Left ventricle myocardium inferior (tissue), 1 donor: ENCODE measurements around the gene ZNF787. TPM values are rescaled to one million over a fixed set of nuclear protein-coding genes. Genes with fewer than 3 reads are reported as not detected.

Experiments used
- DNase-seq: peaks from one replicate; pipeline ENCODE4 v3.0.0-alpha.2; 2020
- H3K27ac ChIP-seq: fragments of 200-600 bp; replicated peaks from 2 replicates; pipeline ENCODE4 v1.8.0; 2021
- H3K27me3 ChIP-seq: fragments of 200-600 bp; 2 replicates; pipeline ENCODE4 v1.8.0; 2021; ENCODE audit warnings: low read depth
- H3K36me3 ChIP-seq: fragments of 200-600 bp; 2 replicates; pipeline ENCODE4 v1.8.0; 2021
- H3K4me1 ChIP-seq: fragments of 200-600 bp; 2 replicates; pipeline ENCODE4 v1.8.0; 2021
- H3K4me3 ChIP-seq: fragments of 200-600 bp; 2 replicates; pipeline ENCODE4 v1.8.0; 2021; ENCODE audit warnings: mild to moderate bottlenecking, moderate library complexity
- H3K9me3 ChIP-seq: fragments of 200-600 bp; replicated peaks from 2 replicates; pipeline ENCODE4 v1.8.0; 2021
- intact Hi-C: fragments of 100-400 bp; cut with micrococcal nuclease; formaldehyde crosslinking; loops from one replicate; pipeline ENCODE4 v1.11.0; 2022
- total RNA-seq: library from RNA; stranded (reverse); fragmentation: NEBNext Ultra II Directional; extraction: Animal tissue kit (Norgen Biotek cat#: 25700); gene quantifications from one replicate; pipeline ENCODE4 v1.2.1, GENCODE V29; 2021
- TF ChIP-seq, protein P1 (sequence below): fragments of 200-600 bp; IDR thresholded peaks from 2 replicates; pipeline ENCODE4 v1.8.0; 2021; ENCODE audit warnings: antibody characterized with exemption, mild to moderate bottlenecking, borderline replicate concordance
- donor health status: DM: no; HTN: yes; CAD: no; lungs with severe emphysema.

Gene ZNF787
- total RNA-seq, 1 donor from 2014 or later: 31.8 TPM

DNA sequence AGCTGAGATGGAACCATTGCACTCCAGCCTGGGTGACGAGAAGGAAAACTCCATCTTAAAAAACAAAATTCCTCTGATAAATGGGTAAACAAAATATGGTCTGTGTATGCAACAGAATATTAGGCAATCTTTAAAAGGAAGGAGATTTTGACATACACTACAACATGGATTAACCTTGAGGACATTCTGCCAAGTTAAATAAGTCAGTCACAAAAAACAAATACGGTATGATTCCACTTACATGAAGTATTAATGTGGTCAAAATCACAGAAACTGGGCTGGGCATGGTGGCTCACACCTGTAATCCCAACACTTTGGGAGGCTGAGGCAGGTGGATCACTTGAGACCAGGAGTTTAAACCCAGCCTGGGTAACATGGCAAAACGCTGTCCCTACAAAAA lies 17.0 kb upstream of the ZNF787 start:
- no peak overlapping the region for H3K4me3 ChIP-seq
- no peak for DNase-seq
- no peak overlapping the region for H3K27ac ChIP-seq
- H3K27me3 ChIP-seq: no peaks in the 10 kb centered on the region
- H3K9me3 ChIP-seq: no peaks in the 10 kb centered on the region
- intact Hi-C loops: no loop called here
- H3K36me3 ChIP-seq: no peaks in the 10 kb centered on the region
- H3K4me1 ChIP-seq: peaks cover 23% of the 10 kb centered on the region
- TF ChIP-seq, protein P1, sequence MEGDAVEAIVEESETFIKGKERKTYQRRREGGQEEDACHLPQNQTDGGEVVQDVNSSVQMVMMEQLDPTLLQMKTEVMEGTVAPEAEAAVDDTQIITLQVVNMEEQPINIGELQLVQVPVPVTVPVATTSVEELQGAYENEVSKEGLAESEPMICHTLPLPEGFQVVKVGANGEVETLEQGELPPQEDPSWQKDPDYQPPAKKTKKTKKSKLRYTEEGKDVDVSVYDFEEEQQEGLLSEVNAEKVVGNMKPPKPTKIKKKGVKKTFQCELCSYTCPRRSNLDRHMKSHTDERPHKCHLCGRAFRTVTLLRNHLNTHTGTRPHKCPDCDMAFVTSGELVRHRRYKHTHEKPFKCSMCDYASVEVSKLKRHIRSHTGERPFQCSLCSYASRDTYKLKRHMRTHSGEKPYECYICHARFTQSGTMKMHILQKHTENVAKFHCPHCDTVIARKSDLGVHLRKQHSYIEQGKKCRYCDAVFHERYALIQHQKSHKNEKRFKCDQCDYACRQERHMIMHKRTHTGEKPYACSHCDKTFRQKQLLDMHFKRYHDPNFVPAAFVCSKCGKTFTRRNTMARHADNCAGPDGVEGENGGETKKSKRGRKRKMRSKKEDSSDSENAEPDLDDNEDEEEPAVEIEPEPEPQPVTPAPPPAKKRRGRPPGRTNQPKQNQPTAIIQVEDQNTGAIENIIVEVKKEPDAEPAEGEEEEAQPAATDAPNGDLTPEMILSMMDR: no peak

DNA sequence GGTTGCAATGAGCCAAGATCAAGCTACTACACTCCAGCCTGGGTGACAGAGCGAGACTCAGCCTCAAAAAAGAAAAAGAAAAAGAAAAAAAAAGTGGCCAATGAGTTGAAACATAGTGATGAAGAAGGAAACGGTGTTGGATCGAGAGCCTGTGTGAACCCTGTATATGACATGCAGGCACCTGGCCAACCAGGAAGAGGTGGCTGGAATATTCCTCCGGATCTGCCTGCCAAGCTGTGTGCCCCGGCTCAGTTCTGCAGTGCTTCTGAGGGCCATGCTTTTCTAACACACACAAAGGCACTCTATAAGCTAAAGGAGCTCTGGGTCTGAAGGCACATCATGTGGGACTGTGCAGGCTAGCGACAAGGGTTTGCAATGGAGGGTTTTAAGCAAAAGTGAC lies 16.3 kb upstream of the ZNF787 start:
- H3K9me3 ChIP-seq: no peaks in the 10 kb centered on the region
- no peaks in the 10 kb centered on the region for H3K27me3 ChIP-seq
- peaks cover 21% of the 10 kb centered on the region for H3K4me1 ChIP-seq
- intact Hi-C loops: no loop called here
- TF ChIP-seq, protein P1: no peak
- H3K36me3 ChIP-seq: no peaks in the 10 kb centered on the region
- no peak overlapping the region for H3K27ac ChIP-seq
- DNase-seq: no peak
- no peak overlapping the region for H3K4me3 ChIP-seq

DNA sequence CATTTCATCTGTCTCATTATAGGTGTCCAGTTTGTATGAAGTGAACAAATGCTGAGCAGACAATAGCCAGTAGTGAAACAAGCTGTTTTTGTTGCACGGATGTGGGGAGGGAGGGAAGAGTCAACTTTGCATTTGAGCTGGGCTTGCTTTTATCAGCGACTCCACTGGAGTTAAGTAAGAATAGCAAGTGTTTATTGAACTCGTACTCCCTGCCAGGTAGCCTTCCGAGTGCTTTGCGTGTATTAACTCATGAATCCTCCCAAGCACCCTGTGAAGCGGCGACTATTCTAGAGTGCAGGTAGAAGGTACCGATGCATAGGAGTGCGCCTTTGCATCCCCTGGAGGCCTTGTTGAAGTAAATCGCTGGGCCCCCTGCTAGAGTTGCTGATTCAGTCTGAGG lies 15.3 kb upstream of the ZNF787 start:
- Histone ChIP-seq H3K4me1 (peaks cover 21% of the 10 kb centered on the region), H3K9me3 (no peaks in the 10 kb centered on the region), H3K27me3 (no peaks in the 10 kb centered on the region), H3K27ac (no peak overlapping the region), H3K4me3 (no peak overlapping the region), H3K36me3 (no peaks in the 10 kb centered on the region)
- TF ChIP-seq, protein P1: no peak
- intact Hi-C loops: no loop called here
- no peak for DNase-seq

DNA sequence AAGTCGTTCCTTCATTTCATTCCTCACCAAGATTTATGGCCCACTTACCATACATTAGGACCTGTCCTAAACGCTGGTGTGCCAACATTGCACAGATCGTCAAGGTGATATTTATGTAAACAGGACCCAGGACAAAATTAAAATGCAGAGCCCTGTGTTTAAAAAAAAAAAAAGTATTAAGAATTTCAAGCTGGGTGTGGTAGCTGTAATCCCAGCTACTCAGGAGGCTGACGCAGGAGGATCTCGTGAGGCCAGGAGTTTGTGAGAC lies 13.5 kb upstream of the ZNF787 start:
- H3K4me1 ChIP-seq: peaks cover 13% of the 10 kb centered on the region
- TF ChIP-seq, protein P1: no peak
- no peaks in the 10 kb centered on the region for H3K27me3 ChIP-seq

DNA sequence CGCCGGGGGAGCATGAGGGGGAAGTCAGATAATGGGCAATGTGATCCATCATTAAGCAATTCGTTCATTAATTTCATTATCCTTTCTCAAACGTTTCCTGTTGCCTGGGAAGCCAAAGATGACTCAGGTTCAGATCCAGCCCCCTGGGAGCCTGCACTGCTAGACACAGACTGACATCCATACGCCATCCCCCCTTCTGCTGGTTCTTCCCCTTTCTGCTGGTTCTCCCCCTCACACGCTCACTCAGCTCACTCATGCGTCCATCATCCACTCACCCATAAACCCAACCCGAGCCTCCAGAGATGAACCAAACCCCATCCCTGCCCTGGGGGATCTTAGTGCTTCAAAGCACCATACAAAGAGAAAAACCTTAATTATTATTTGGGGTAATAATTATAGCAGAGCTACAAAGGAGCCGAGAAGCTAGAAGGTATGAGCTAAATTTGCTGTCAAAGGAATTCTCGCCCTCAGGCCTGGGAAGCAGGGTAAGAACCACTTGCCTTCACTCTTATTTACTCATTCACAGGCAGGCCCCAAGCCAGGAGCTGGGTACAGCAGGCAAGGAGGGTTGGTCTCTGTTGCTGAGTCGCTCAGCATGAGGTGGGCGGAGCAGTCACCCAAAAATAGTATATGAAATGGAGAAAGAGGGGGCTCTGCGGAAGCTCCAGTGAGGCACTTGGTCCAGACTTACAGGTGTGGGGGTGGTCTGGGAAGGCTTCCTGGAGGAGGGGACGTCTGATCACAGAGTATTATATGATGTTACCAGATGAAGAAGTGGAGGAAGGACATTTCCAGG lies 13.0 kb upstream of the ZNF787 start:
- intact Hi-C loops: no loop called here
- H3K4me1 ChIP-seq: peaks cover 13% of the 10 kb centered on the region
- no peak for DNase-seq
- no peaks in the 10 kb centered on the region for H3K27me3 ChIP-seq
- no peak overlapping the region for H3K27ac ChIP-seq
- H3K4me3 ChIP-seq: no peak overlapping the region
- TF ChIP-seq, protein P1: no peak
- no peaks in the 10 kb centered on the region for H3K9me3 ChIP-seq
- no peaks in the 10 kb centered on the region for H3K36me3 ChIP-seq

More for the DNA sequence above, 13.5 kb upstream of the ZNF787 start:
- no peak overlapping the region for H3K27ac ChIP-seq
- intact Hi-C loops: no loop called here
- DNase-seq: no peak
- no peaks in the 10 kb centered on the region for H3K9me3 ChIP-seq
- no peaks in the 10 kb centered on the region for H3K36me3 ChIP-seq
- no peak overlapping the region for H3K4me3 ChIP-seq
